GM12891 (cell line): ENCODE results near the gene HS6ST2.

Experiments used
- POLR2A ChIP-seq: IDR thresholded peaks from 2 replicates; pipeline ENCODE4 v1.6.1; 2011; ENCODE audit warnings: low read depth, low read length, control low read depth
- POLR2AphosphoS5 ChIP-seq: IDR thresholded peaks from 2 replicates; pipeline ENCODE4 v1.6.1; 2011; ENCODE audit warnings: low read depth, low read length, control low read depth
- POU2F2 ChIP-seq: IDR thresholded peaks from 2 replicates; pipeline ENCODE4 v1.6.1; 2011; ENCODE audit warnings: low read depth, mild to moderate bottlenecking, control low read depth, low read length, moderate library complexity
- SPI1 ChIP-seq: IDR thresholded peaks from 2 replicates; pipeline ENCODE4 v1.6.1; 2011; ENCODE audit warnings: low read depth, low read length, control low read depth
- TAF1 ChIP-seq: IDR thresholded peaks from 2 replicates; pipeline ENCODE4 v1.6.1; 2011; ENCODE audit warnings: low read depth, low read length, control low read depth

DNA sequence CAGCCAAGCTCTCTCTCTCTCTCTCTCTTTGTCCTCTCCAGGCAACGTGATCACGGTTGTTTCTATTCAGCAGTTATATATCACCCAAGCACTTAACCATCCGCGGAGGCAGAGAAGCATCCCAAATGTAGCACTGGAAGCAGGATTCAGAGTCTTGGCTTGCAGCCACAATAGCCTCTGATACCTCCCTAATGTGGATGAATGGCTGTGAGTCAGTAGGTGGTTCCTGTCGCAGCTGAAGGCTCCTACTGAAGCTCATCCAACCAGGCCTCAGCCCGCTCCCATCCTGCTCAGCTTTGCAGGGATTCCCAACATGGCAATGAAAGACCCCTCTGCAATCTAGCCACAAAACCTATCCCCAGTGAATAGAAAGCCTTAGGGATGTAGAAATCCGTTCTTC, 5.1 kb downstream of the HS6ST2 start:
- TF ChIP-seq POLR2AphosphoS5 (no peak), TAF1 (no peak), POLR2A (no peak), POU2F2 (no peak), SPI1 (no peak)
